HCT116 (cell line): ENCODE results near the gene HERC6.

Experiments used
- ATF3 ChIP-seq: IDR thresholded peaks from 2 replicates; pipeline ENCODE4 v1.6.1; 2012
- CTCF ChIP-seq, 3 experiments: fragments of 200-600 bp in 1 of 3; sonication (generic) in 1 of 3; IDR thresholded peaks in 2 of 3; conservative IDR thresholded peaks in 1 of 3; 2 replicates each; pipeline ENCODE4 v1.5.1; 2012 to 2017; ENCODE audit warnings: low read depth in 2 of 3, low read length in 2 of 3, antibody characterized with exemption in 1 of 3, borderline replicate concordance in 1 of 3, control low read depth in 1 of 3, mild to moderate bottlenecking in 1 of 3, mixed read lengths in 1 of 3, mixed run types in 1 of 3, moderate library complexity in 1 of 3; ENCODE audit not compliant: insufficient read depth in 1 of 3
- EZH2 ChIP-seq: fragments of 200-600 bp; sonication (generic); IDR thresholded peaks from 2 replicates; pipeline ENCODE4 v1.6.1; 2017; ENCODE audit warnings: antibody characterized with exemption, mixed run types
- POLR2A ChIP-seq: IDR thresholded peaks from 2 replicates; pipeline ENCODE4 v1.7.0; 2011; ENCODE audit warnings: borderline replicate concordance; ENCODE audit not compliant: insufficient read depth, insufficient read length; ENCODE audit errors: extremely low read depth
- POLR2AphosphoS5 ChIP-seq: IDR thresholded peaks from 2 replicates; pipeline ENCODE4 v1.6.1; 2011; ENCODE audit warnings: mild to moderate bottlenecking, low read depth, low read length, moderate library complexity
- RAD21 ChIP-seq: IDR thresholded peaks from 2 replicates; pipeline ENCODE4 v1.6.1; 2012; ENCODE audit warnings: low read depth, mild to moderate bottlenecking
- SIN3A ChIP-seq: IDR thresholded peaks from 2 replicates; pipeline ENCODE4 v1.6.1; 2012; ENCODE audit warnings: low read depth

GRCh38 chr4:88419874-88420273 is 41.2 kb downstream of the HERC6 start:
- TF ChIP-seq RAD21 (no peak), POLR2A (no peak), SIN3A (no peak), CTCF (IDR thresholded peaks at IDR 0.05 in 2 of 3, conservative IDR thresholded peaks at IDR 0.05 in 1 of 3; ENCODE audit: borderline replicate concordance in 1 of 3, insufficient read depth in 1 of 3, low read depth in 2 of 3, low read length in 2 of 3) (no peak), EZH2 (no peak), ATF3 (no peak), POLR2AphosphoS5 (no peak)
